K562 (cell line): Measurements from ENCODE around the gene SCN1B. TPM values are rescaled to one million over a fixed set of nuclear protein-coding genes. Genes with fewer than 3 reads are reported as not detected.

Experiments used
- CBFB ChIP-seq: sonication (generic); formaldehyde crosslinking; IDR thresholded peaks from 2 replicates; pipeline ENCODE4 v1.4.0; 2020; ENCODE audit warnings: mild to moderate bottlenecking, missing genetic modification reagents
- CREM ChIP-seq: IDR thresholded peaks from 2 replicates; pipeline ENCODE4 v1.6.1; 2014; ENCODE audit warnings: antibody characterized with exemption, low read depth
- GABPB1 ChIP-seq: sonication (generic); formaldehyde crosslinking; IDR thresholded peaks from 2 replicates; pipeline ENCODE4 v1.8.0; 2022; ENCODE audit warnings: mild to moderate bottlenecking, missing genetic modification reagents
- MEF2D ChIP-seq: conservative IDR thresholded peaks from 2 replicates; pipeline ENCODE4 v1.6.1; 2016; ENCODE audit warnings: low read depth, missing genetic modification characterization, missing compliant biosample characterization
- NEUROD1 ChIP-seq: fragments of 150-350 bp; IDR thresholded peaks from 2 replicates; pipeline ENCODE4 v1.6.1; 2014; ENCODE audit warnings: borderline replicate concordance, low read length, low read depth; ENCODE audit not compliant: partially characterized antibody
- SREBF1 ChIP-seq: fragments of 150-350 bp; IDR thresholded peaks from 2 replicates; pipeline ENCODE4 v1.6.1; 2014; ENCODE audit warnings: antibody characterized with exemption, low read depth, low read length, borderline replicate concordance
- THRAP3 ChIP-seq: fragments of 450-650 bp; IDR thresholded peaks from 2 replicates; pipeline ENCODE4 v1.6.1; 2016; ENCODE audit warnings: mild to moderate bottlenecking, inconsistent platforms, borderline replicate concordance
- ZFX ChIP-seq: sonication (generic); formaldehyde crosslinking; IDR thresholded peaks from 2 replicates; pipeline ENCODE4 v1.8.0; 2022; ENCODE audit warnings: mild to moderate bottlenecking, missing genetic modification reagents, moderate library complexity
- ZNF408 ChIP-seq: fragments of 250-450 bp; sonication (Bioruptor Pico); IDR thresholded peaks from 2 replicates; pipeline ENCODE4 v1.4.0; 2020; ENCODE audit warnings: low read depth, mild to moderate bottlenecking, moderate library complexity
- polyA plus RNA-seq, 8 experiments: library from polyadenylated mRNA; depleted of rRNA in 4 of 8; stranded (reverse) in 5 of 8; unstranded in 3 of 8; fragments of >200 nt; fragmentation: Nextera tagmentation in 2 of 8; fragmentation: Illumina TruSeq in 1 of 8; extraction: Ambion mirVana in 2 of 8; extraction: Trizol in 1 of 8; gene quantifications; 2 replicates each; pipeline versions ENCODE4 v1.2.1 to v1.2.3, GENCODE V29; 2011 to 2014; ENCODE audit warnings: inconsistent platforms in 1 of 8, missing spikeins in 1 of 8
- total RNA-seq, 7 experiments: library from RNA; depleted of rRNA in 6 of 7; stranded (reverse); fragments of >200 nt in 6 of 7; fragmentation: Illumina TruSeq in 2 of 7; extraction: Trizol in 2 of 7; gene quantifications; 2 replicates each; pipeline versions ENCODE4 v1.2.1 to v1.2.3, GENCODE V29; 2011 to 2021; ENCODE audit warnings: low replicate concordance in 1 of 7
- TF ChIP-seq, protein P1 (sequence below): sonication (generic); formaldehyde crosslinking; IDR thresholded peaks from 2 replicates; pipeline ENCODE4 v1.8.0; 2022; ENCODE audit warnings: mild to moderate bottlenecking, missing genetic modification reagents, borderline replicate concordance
- TF ChIP-seq, protein P2 (sequence below): sonication (generic); formaldehyde crosslinking; IDR thresholded peaks from 2 replicates; pipeline ENCODE4 v1.8.0; 2022; ENCODE audit warnings: mild to moderate bottlenecking, missing genetic modification reagents
- TF ChIP-seq, protein P3 (sequence below), 2 experiments: fragments of 450-650 bp in 1 of 2; sonication (generic) in 1 of 2; formaldehyde crosslinking in 1 of 2; IDR thresholded peaks; 2 replicates each; pipeline versions ENCODE4 v1.7.1 to v1.9.0; 2016 to 2022; ENCODE audit warnings: inconsistent platforms in 1 of 2, mild to moderate bottlenecking in 1 of 2, missing genetic modification reagents in 1 of 2

The SCN1B gene
- total and polyA plus RNA-seq, 9 of the 15 experiments (the other 6 are each of a cell fraction or from before 2014, with no cell fraction given): 0.03 to 2.5 (median 0.91) TPM

DNA sequence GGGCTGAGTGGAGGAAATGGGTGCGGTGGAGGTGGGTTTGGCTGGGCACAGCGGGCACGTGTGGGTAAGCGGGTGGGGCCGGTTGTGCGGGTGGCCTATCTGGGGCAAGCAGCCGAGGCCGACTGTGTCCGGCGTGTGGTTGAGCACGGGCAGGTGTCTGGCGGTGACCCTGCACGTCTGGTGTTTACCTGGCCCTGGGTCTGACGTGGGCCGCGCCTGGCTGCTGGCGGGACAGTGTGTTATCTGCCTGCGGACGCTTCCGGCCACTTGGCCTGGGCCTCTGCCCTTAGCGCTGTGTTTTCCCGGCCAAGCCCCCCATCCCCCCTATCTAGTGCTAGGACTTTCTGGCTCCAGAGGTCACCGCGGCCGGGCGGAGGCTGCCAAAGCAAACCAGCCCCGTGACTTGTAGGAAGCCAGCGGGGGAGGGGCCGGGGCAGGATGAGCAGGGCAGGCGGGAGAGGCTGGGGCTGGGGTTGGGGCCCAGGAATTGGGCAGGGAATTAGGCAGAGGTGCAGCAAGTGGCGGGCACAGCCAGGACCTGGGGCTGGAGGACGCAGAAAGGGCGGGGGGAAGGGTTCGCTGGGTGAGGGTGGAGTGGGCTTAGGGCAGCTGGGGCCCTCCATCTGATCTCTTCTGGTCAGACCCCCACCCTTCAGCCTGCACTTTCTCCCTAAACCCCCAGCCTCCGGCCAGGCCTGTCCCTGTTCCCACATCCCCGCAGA is 10.7 kb downstream of the SCN1B start (continued):
- TF ChIP-seq CREM (peak; percentile 86), GABPB1 (CRISPR knock-in tag) (peak; percentile 84), ZFX (CRISPR knock-in tag) (peak; percentile 72), SREBF1 (no peak), THRAP3 (no peak), NEUROD1 (peak; percentile 62), CBFB (CRISPR knock-in tag) (0 out of 2 replicates have a peak, but pooled peaks have one; percentile 77), MEF2D (tag) (peak; percentile 67), ZNF408 (CRISPR knock-in tag) (no peak)
- TF ChIP-seq, protein P1, sequence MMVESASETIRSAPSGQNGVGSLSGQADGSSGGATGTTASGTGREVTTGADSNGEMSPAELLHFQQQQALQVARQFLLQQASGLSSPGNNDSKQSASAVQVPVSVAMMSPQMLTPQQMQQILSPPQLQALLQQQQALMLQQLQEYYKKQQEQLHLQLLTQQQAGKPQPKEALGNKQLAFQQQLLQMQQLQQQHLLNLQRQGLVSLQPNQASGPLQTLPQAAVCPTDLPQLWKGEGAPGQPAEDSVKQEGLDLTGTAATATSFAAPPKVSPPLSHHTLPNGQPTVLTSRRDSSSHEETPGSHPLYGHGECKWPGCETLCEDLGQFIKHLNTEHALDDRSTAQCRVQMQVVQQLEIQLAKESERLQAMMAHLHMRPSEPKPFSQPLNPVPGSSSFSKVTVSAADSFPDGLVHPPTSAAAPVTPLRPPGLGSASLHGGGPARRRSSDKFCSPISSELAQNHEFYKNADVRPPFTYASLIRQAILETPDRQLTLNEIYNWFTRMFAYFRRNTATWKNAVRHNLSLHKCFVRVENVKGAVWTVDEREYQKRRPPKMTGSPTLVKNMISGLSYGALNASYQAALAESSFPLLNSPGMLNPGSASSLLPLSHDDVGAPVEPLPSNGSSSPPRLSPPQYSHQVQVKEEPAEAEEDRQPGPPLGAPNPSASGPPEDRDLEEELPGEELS (CRISPR knock-in tag): no peak
- TF ChIP-seq, protein P2, sequence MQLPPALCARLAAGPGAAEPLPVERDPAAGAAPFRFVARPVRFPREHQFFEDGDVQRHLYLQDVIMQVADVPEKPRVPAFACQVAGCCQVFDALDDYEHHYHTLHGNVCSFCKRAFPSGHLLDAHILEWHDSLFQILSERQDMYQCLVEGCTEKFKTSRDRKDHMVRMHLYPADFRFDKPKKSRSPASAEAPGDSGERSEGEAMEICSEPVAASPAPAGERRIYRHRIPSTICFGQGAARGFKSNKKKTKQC (CRISPR knock-in tag): peak; percentile 68; the same call in 1 of the 2 replicates
- TF ChIP-seq, protein P3, sequence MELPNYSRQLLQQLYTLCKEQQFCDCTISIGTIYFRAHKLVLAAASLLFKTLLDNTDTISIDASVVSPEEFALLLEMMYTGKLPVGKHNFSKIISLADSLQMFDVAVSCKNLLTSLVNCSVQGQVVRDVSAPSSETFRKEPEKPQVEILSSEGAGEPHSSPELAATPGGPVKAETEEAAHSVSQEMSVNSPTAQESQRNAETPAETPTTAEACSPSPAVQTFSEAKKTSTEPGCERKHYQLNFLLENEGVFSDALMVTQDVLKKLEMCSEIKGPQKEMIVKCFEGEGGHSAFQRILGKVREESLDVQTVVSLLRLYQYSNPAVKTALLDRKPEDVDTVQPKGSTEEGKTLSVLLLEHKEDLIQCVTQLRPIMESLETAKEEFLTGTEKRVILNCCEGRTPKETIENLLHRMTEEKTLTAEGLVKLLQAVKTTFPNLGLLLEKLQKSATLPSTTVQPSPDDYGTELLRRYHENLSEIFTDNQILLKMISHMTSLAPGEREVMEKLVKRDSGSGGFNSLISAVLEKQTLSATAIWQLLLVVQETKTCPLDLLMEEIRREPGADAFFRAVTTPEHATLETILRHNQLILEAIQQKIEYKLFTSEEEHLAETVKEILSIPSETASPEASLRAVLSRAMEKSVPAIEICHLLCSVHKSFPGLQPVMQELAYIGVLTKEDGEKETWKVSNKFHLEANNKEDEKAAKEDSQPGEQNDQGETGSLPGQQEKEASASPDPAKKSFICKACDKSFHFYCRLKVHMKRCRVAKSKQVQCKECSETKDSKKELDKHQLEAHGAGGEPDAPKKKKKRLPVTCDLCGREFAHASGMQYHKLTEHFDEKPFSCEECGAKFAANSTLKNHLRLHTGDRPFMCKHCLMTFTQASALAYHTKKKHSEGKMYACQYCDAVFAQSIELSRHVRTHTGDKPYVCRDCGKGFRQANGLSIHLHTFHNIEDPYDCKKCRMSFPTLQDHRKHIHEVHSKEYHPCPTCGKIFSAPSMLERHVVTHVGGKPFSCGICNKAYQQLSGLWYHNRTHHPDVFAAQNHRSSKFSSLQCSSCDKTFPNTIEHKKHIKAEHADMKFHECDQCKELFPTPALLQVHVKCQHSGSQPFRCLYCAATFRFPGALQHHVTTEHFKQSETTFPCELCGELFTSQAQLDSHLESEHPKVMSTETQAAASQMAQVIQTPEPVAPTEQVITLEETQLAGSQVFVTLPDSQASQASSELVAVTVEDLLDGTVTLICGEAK (IDR thresholded peaks at IDR 0.05): 0 out of 2 replicates have a peak, but pooled peaks have one; percentile 20
- TF ChIP-seq, protein P3 (CRISPR knock-in tag; IDR thresholded peaks at IDR 0.05): no peak
